GM10266 (cell line): ENCODE data around the gene P2RX2.

Source experiments
- DNase-seq: peaks from one replicate; pipeline ENCODE4 v3.0.0; 2012; ENCODE audit errors: extremely low spot score
- CTCF ChIP-seq: IDR thresholded peaks from 2 replicates; pipeline ENCODE4 v1.5.1; 2012; ENCODE audit warnings: mild to moderate bottlenecking, low read depth; ENCODE audit not compliant: control insufficient read depth, insufficient read depth; ENCODE audit errors: missing control alignments

P2RX2 gene

GRCh38 chr12:132653567-132654290, 35.2 kb downstream of the P2RX2 start:
- no peak for TF ChIP-seq CTCF
- no peak for DNase-seq

GRCh38 chr12:132657004-132657727, 38.6 kb downstream of the P2RX2 start:
- no peak for DNase-seq
- no peak for TF ChIP-seq CTCF

- no peak for DNase-seq
These were observed 39.7 kb downstream of the P2RX2 start for GRCh38 chr12:132658149-132658894.

GRCh38 chr12:132659146-132659545, 40.6 kb downstream of the P2RX2 start:
- no peak for TF ChIP-seq CTCF
- DNase-seq, result no peak

More at GRCh38 chr12:132658149-132658894, 39.7 kb downstream of the P2RX2 start:
- no peak for TF ChIP-seq CTCF

DNA sequence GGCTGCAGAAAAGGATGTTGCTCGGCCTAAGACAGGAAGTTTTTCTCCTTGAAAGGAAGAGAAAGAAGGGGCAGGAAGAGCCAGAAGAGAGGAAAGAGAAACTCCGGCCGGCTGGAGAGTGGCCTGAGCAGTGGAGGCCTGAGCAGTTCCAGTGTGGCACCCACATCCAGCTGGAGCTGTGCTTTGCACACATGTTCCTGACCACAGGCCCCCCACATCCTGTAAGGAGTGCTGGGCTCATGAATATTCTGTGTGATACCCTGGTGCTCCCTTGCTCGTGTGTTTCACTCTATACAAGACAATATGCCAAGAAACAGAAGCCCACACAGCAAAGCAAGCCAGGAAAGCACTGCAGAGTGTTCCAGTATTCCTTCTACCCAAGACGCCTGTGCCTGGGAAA, 41.5 kb downstream of the P2RX2 start:
- no peak for DNase-seq
- TF ChIP-seq CTCF, result no peak

DNA sequence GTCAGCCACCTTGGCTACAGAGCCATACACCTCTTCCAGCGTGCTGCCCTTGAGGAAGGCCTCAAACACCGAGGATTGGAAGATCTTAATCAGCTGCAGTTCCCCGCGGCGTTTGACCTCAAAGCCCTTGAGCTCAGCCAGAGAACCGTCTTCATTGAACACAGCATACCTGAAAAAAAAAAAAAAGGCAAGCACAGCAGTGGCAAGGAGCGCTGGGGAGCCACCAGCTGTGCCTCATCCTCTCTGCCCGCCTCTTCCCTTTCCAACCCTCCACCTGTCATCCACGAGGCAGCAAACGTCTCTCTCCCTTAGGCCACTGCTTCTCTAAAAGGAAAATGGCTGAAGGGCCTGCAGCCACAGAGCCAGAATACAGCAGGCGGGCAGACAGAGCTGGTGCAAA, 42.4 kb downstream of the P2RX2 start:
- DNase-seq, result no peak
- TF ChIP-seq CTCF, result no peak
